ENCODE data around the gene FOXO1.

- TF ChIP-seq, protein P1, sequence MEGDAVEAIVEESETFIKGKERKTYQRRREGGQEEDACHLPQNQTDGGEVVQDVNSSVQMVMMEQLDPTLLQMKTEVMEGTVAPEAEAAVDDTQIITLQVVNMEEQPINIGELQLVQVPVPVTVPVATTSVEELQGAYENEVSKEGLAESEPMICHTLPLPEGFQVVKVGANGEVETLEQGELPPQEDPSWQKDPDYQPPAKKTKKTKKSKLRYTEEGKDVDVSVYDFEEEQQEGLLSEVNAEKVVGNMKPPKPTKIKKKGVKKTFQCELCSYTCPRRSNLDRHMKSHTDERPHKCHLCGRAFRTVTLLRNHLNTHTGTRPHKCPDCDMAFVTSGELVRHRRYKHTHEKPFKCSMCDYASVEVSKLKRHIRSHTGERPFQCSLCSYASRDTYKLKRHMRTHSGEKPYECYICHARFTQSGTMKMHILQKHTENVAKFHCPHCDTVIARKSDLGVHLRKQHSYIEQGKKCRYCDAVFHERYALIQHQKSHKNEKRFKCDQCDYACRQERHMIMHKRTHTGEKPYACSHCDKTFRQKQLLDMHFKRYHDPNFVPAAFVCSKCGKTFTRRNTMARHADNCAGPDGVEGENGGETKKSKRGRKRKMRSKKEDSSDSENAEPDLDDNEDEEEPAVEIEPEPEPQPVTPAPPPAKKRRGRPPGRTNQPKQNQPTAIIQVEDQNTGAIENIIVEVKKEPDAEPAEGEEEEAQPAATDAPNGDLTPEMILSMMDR (IDR thresholded peaks at IDR 0.05 in 8 of 11, conservative IDR thresholded peaks at IDR 0.05 in 3 of 11) = no peak
- no peak for TF ChIP-seq POLR2A (IDR thresholded peaks at IDR 0.05)
Measured at GRCh38 chr13:40632915-40633314, 33.5 kb downstream of the FOXO1 start.
